ENCODE data around the gene CSMD2.
"Not testable (repeated sequence)": the region's sequence is repeated elsewhere in the genome, so short reads cannot be mapped to it uniquely, and the experiment has no call there.

DNA sequence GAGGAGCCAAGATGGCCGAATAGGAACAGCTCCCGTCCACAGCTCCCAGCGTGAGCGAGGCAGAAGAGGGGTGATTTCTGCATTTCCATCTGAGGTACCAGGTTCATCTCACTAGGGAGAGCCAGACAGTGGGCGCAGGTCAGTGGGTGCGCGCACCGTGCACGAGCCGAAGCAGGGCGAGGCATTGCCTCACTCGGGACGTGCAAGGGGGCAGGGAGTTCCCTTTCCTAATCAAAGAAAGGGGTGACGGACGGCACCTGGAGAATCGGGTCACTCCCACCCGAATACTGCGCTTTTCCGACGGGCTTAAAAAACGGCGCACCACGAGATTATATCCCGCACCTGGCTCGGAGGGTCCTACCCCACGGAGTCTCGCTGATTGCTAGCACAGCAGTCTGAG lies 72.6 kb downstream of the CSMD2 start:
- TF ChIP-seq, protein P1, sequence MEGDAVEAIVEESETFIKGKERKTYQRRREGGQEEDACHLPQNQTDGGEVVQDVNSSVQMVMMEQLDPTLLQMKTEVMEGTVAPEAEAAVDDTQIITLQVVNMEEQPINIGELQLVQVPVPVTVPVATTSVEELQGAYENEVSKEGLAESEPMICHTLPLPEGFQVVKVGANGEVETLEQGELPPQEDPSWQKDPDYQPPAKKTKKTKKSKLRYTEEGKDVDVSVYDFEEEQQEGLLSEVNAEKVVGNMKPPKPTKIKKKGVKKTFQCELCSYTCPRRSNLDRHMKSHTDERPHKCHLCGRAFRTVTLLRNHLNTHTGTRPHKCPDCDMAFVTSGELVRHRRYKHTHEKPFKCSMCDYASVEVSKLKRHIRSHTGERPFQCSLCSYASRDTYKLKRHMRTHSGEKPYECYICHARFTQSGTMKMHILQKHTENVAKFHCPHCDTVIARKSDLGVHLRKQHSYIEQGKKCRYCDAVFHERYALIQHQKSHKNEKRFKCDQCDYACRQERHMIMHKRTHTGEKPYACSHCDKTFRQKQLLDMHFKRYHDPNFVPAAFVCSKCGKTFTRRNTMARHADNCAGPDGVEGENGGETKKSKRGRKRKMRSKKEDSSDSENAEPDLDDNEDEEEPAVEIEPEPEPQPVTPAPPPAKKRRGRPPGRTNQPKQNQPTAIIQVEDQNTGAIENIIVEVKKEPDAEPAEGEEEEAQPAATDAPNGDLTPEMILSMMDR (IDR thresholded peaks at IDR 0.05), result not testable (repeated sequence)
- TF ChIP-seq POLR2A, POLR2AphosphoS5 (IDR thresholded peaks at IDR 0.05): not testable (repeated sequence)

Data from upper lobe of left lung (tissue), 4 donors.